GM18519 (cell line): ENCODE data around the gene CKS2.
"Not testable (repeated sequence)": the region's sequence is repeated elsewhere in the genome, so short reads cannot be mapped to it uniquely, and the experiment has no call there.

ENCODE experiments used
- ATAC-seq: cut with Tn5 transposase; IDR thresholded peaks from one replicate; pipeline ENCODE4 v1.9.1; 2021; ENCODE audit warnings: mild to moderate bottlenecking, moderate library complexity; ENCODE audit not compliant: unreplicated experiment, low FRiP score

Gene CKS2

GRCh38 chr9:89310475-89311345, at the start of gene CKS2:
TSS of gene CKS2 (plus strand) at chr9:89311195. CDS start at chr9:89311293, 98 bp downstream.
- peak; percentile 84 for ATAC-seq

- ATAC-seq: no peak
These were observed 37.3 kb upstream of the CKS2 start for GRCh38 chr9:89273528-89274279.

GRCh38 chr9:89274838-89275237, 36.2 kb upstream of the CKS2 start:
- ATAC-seq: no peak

GRCh38 chr9:89276040-89276439, 35.0 kb upstream of the CKS2 start:
- ATAC-seq: not testable (repeated sequence)

- no peak for ATAC-seq
These were observed 34.0 kb upstream of the CKS2 start for GRCh38 chr9:89277043-89277442.

- no peak for ATAC-seq
These were observed 33.5 kb upstream of the CKS2 start for GRCh38 chr9:89277454-89277853.

- ATAC-seq: no peak
These were observed 32.4 kb upstream of the CKS2 start for GRCh38 chr9:89278551-89278950.

- no peak for ATAC-seq
These were observed 31.8 kb upstream of the CKS2 start for GRCh38 chr9:89278997-89279739.

- no peak for ATAC-seq
These were observed 29.9 kb upstream of the CKS2 start for GRCh38 chr9:89281106-89281505.

GRCh38 chr9:89282248-89282968, 28.6 kb upstream of the CKS2 start:
- not testable (repeated sequence) for ATAC-seq

- ATAC-seq: no peak
These were observed 26.9 kb upstream of the CKS2 start for GRCh38 chr9:89284076-89284475.

GRCh38 chr9:89291741-89292140, 19.3 kb upstream of the CKS2 start:
- no peak for ATAC-seq

- ATAC-seq: no peak
These were observed 18.0 kb upstream of the CKS2 start for GRCh38 chr9:89293014-89293413.

GRCh38 chr9:89295400-89295799, 15.6 kb upstream of the CKS2 start:
- ATAC-seq: no peak

GRCh38 chr9:89301996-89302395, 9.0 kb upstream of the CKS2 start:
- ATAC-seq: not testable (repeated sequence)

GRCh38 chr9:89304020-89304833, 6.8 kb upstream of the CKS2 start:
- peak; percentile 19 for ATAC-seq

- ATAC-seq: peak; percentile 49
These were observed 6.2 kb upstream of the CKS2 start for GRCh38 chr9:89304834-89305188.

GRCh38 chr9:89305868-89306267, 5.1 kb upstream of the CKS2 start:
- ATAC-seq: no peak

- no peak for ATAC-seq
These were observed 1.8 kb upstream of the CKS2 start for GRCh38 chr9:89309166-89309565.
